H9 (cell line): Measurements from ENCODE around the gene PKIB. TPM values are rescaled to one million over a fixed set of nuclear protein-coding genes. Genes with fewer than 3 reads are reported as not detected.
"Not testable (repeated sequence)": the region's sequence is repeated elsewhere in the genome, so short reads cannot be mapped to it uniquely, and the experiment has no call there.

Experiments used
- DNase-seq: peaks from one replicate; pipeline ENCODE4 v3.0.0-alpha.2; 2017
- H2AFZ ChIP-seq: one replicate; pipeline ENCODE4 v1.6.1; 2013; ENCODE audit warnings: mild to moderate bottlenecking, low read length, control low read depth, moderate library complexity
- H2AK5ac ChIP-seq: 2 replicates; pipeline ENCODE4 v1.6.1; 2013; ENCODE audit warnings: low read length, control low read depth, mixed read lengths; ENCODE audit not compliant: insufficient read length
- H2BK120ac ChIP-seq: one replicate; pipeline ENCODE4 v1.6.1; 2013; ENCODE audit warnings: low read depth, mild to moderate bottlenecking, low read length, control low read depth, inconsistent platforms; ENCODE audit not compliant: poor library complexity, severe bottlenecking
- H2BK12ac ChIP-seq: 2 replicates; pipeline ENCODE4 v1.6.1; 2013; ENCODE audit warnings: low read length, control low read depth, mixed read lengths, low read depth; ENCODE audit not compliant: insufficient read length
- H2BK15ac ChIP-seq: 2 replicates; pipeline ENCODE4 v1.6.1; 2013; ENCODE audit warnings: low read depth, low read length, control low read depth
- H2BK20ac ChIP-seq: one replicate; pipeline ENCODE4 v1.6.1; 2013; ENCODE audit warnings: low read depth, mild to moderate bottlenecking, low read length, control low read depth, inconsistent platforms; ENCODE audit not compliant: poor library complexity, severe bottlenecking
- H2BK5ac ChIP-seq: 2 replicates; pipeline ENCODE4 v1.6.1; 2013; ENCODE audit warnings: low read length, control low read depth, mixed read lengths; ENCODE audit not compliant: insufficient read length
- H3K14ac ChIP-seq: 2 replicates; pipeline ENCODE4 v1.6.1; 2013; ENCODE audit warnings: low read length, control low read depth; ENCODE audit not compliant: insufficient read depth
- H3K18ac ChIP-seq: 2 replicates; pipeline ENCODE4 v1.6.1; 2013; ENCODE audit warnings: low read depth, mild to moderate bottlenecking, mixed read lengths, low read length, control low read depth; ENCODE audit not compliant: insufficient read length
- H3K23ac ChIP-seq: 2 replicates; pipeline ENCODE4 v1.6.1; 2013; ENCODE audit warnings: low read length, control low read depth, mixed read lengths, low read depth; ENCODE audit not compliant: insufficient read length
- H3K23me2 ChIP-seq: 2 replicates; pipeline ENCODE4 v1.6.1; 2013; ENCODE audit warnings: low read depth, mild to moderate bottlenecking, mixed read lengths, low read length, control low read depth; ENCODE audit not compliant: insufficient read length, poor library complexity, severe bottlenecking
- H3K27ac ChIP-seq: 2 replicates; pipeline ENCODE4 v1.5.1; 2013; ENCODE audit warnings: low read length, control low read depth, mixed read lengths, low read depth; ENCODE audit not compliant: insufficient read length
- H3K27me3 ChIP-seq: 2 replicates; pipeline ENCODE4 v1.6.1; 2013; ENCODE audit warnings: low read length, control low read depth, inconsistent platforms; ENCODE audit not compliant: insufficient read depth
- H3K4ac ChIP-seq: 2 replicates; pipeline ENCODE4 v1.6.1; 2013; ENCODE audit warnings: low read depth, mild to moderate bottlenecking, control low read depth, inconsistent platforms, low read length, moderate library complexity
- H3K4me1 ChIP-seq: 2 replicates; pipeline ENCODE4 v1.6.1; 2013; ENCODE audit warnings: low read length, control low read depth, inconsistent platforms; ENCODE audit not compliant: insufficient read depth
- H3K4me2 ChIP-seq: 2 replicates; pipeline ENCODE4 v1.6.1; 2013; ENCODE audit warnings: low read length, control low read depth, mixed read lengths; ENCODE audit not compliant: insufficient read length, insufficient read depth
- H3K56ac ChIP-seq: 2 replicates; pipeline ENCODE4 v1.6.1; 2013; ENCODE audit warnings: low read depth, mild to moderate bottlenecking, mixed read lengths, low read length, control low read depth; ENCODE audit not compliant: insufficient read length
- H3K79me1 ChIP-seq: 2 replicates; pipeline ENCODE4 v1.6.1; 2013; ENCODE audit warnings: low read depth, mild to moderate bottlenecking, moderate library complexity, low read length, control low read depth, inconsistent platforms; ENCODE audit not compliant: insufficient read depth, poor library complexity, severe bottlenecking
- H3K79me2 ChIP-seq: 2 replicates; pipeline ENCODE4 v1.6.1; 2013; ENCODE audit warnings: low read length, control low read depth, inconsistent platforms; ENCODE audit not compliant: insufficient read depth
- H3K9ac ChIP-seq: 2 replicates; pipeline ENCODE4 v1.6.1; 2013; ENCODE audit warnings: low read length, control low read depth, mixed read lengths; ENCODE audit not compliant: insufficient read length; ENCODE audit errors: extremely low read depth
- H3K9me3 ChIP-seq: one replicate; pipeline ENCODE4 v1.6.1; 2013; ENCODE audit warnings: low read depth, low read length, inconsistent platforms; ENCODE audit not compliant: control insufficient read depth
- H3T11ph ChIP-seq: one replicate; pipeline ENCODE4 v1.6.1; 2013; ENCODE audit warnings: mild to moderate bottlenecking, low read length, control low read depth, inconsistent platforms
- H4K20me1 ChIP-seq: one replicate; pipeline ENCODE4 v1.6.1; 2013; ENCODE audit not compliant: control insufficient read depth, insufficient read length, insufficient read depth
- H4K5ac ChIP-seq: 2 replicates; pipeline ENCODE4 v1.6.1; 2013; ENCODE audit warnings: low read depth, mild to moderate bottlenecking, mixed read lengths, low read length, control low read depth; ENCODE audit not compliant: insufficient read length
- H4K8ac ChIP-seq: replicated peaks from 2 replicates; pipeline ENCODE4 v1.6.1; 2013; ENCODE audit warnings: low read length, control low read depth, mixed read lengths, low read depth; ENCODE audit not compliant: insufficient read length
- H4K91ac ChIP-seq: 2 replicates; pipeline ENCODE4 v1.6.1; 2013; ENCODE audit warnings: low read depth, mild to moderate bottlenecking, moderate library complexity, mixed read lengths, low read length, control low read depth; ENCODE audit not compliant: insufficient read length
- H3K27ac Mint-ChIP-seq, 3 experiments: 2 replicates in 2 of 3; 3 replicates in 1 of 3; pipeline ENCODE4 v1.8.0; 2020 to 2021; ENCODE audit warnings: mixed read lengths in 3 of 3, mild to moderate bottlenecking in 1 of 3, moderate library complexity in 1 of 3
- H3K27me3 Mint-ChIP-seq: 2 replicates; pipeline ENCODE4 v1.8.0; 2021; ENCODE audit warnings: low read depth, mild to moderate bottlenecking, moderate library complexity, mixed read lengths
- H3K36me3 Mint-ChIP-seq, 3 experiments: 2 replicates in 2 of 3; 3 replicates in 1 of 3; pipeline ENCODE4 v1.8.0; 2020 to 2021; ENCODE audit warnings: low read depth in 3 of 3, mixed read lengths in 3 of 3; ENCODE audit not compliant: insufficient read depth in 1 of 3
- H3K4me1 Mint-ChIP-seq, 2 experiments: 2 replicates each; pipeline ENCODE4 v1.8.0; 2020; ENCODE audit warnings: mixed read lengths in 2 of 2
- H3K4me3 Mint-ChIP-seq, 2 experiments: 2 replicates in 1 of 2; 3 replicates in 1 of 2; pipeline ENCODE4 v1.8.0; 2020 to 2021; ENCODE audit warnings: mild to moderate bottlenecking in 2 of 2, mixed read lengths in 2 of 2, moderate library complexity in 1 of 2
- H3K9me3 Mint-ChIP-seq, 2 experiments: 2 replicates in 1 of 2; 3 replicates in 1 of 2; pipeline ENCODE4 v1.8.0; 2020; ENCODE audit warnings: mild to moderate bottlenecking in 2 of 2, mixed read lengths in 2 of 2, moderate library complexity in 1 of 2
- CTCF ChIP-seq: fragments of 200-600 bp; sonication (generic); conservative IDR thresholded peaks from 3 replicates; pipeline ENCODE4 v1.8.0; 2021; ENCODE audit warnings: antibody characterized with exemption, mild to moderate bottlenecking
- WGBS: extraction: QIAGEN DNeasy Blood & Tissue Kit; methylation state at CpG from one replicate; pipeline ENCODE4 v1.1.7; 2013; ENCODE audit warnings: missing lambda C conversion rate, low lambda C conversion rate, mixed read lengths; ENCODE audit not compliant: insufficient read length; ENCODE audit errors: extremely low coverage; 5-methylcytosine and 5-hydroxymethylcytosine counted together
- total RNA-seq: library from RNA; stranded (reverse); gene quantifications from 2 replicates; pipeline ENCODE4 v1.2.1, GENCODE V29; 2021

PKIB gene
- total RNA-seq, 1 experiment from 2014 or later: 46.5 TPM

- H3K4me3 Mint-ChIP-seq: no peak overlapping the region
- H3K4me1 ChIP-seq: no peaks in the 10 kb centered on the region
- H3K4ac ChIP-seq: no peak overlapping the region
- H3K56ac ChIP-seq: no peak overlapping the region
- no peak overlapping the region for H3K4me2 ChIP-seq
- no peaks in the 10 kb centered on the region for H3K27me3 ChIP-seq
- no peak overlapping the region for H2AK5ac ChIP-seq
- H3K18ac ChIP-seq: no peak overlapping the region
- H2BK120ac ChIP-seq: no peak overlapping the region
- no peak overlapping the region for H2BK12ac ChIP-seq
- no peaks in the 10 kb centered on the region for H3K4me1 Mint-ChIP-seq
- no peaks in the 10 kb centered on the region for H3K27me3 Mint-ChIP-seq
- no peaks in the 10 kb centered on the region for H4K20me1 ChIP-seq
- H3K27ac ChIP-seq: no peak overlapping the region
- no peak overlapping the region for H3K9ac ChIP-seq
- no peaks in the 10 kb centered on the region for H3K79me2 ChIP-seq
- no peak overlapping the region for H3T11ph ChIP-seq
- no CpG with 5 or more reads among the region's 3 CpGs for WGBS
- no peak overlapping the region for H2BK15ac ChIP-seq
- no peak overlapping the region for H4K5ac ChIP-seq
- no peak for DNase-seq
- no peak overlapping the region for H2BK20ac ChIP-seq
- TF ChIP-seq CTCF: no peak
- peak overlapping the region in 1 of 3 experiments; percentile 44; a peak in 1 of 7 replicates for H3K27ac Mint-ChIP-seq
- no peaks in the 10 kb centered on the region for H3K36me3 Mint-ChIP-seq
- no peak overlapping the region for H3K23ac ChIP-seq
- H3K9me3 ChIP-seq: no peaks in the 10 kb centered on the region
- H3K14ac ChIP-seq: no peak overlapping the region
- no peaks in the 10 kb centered on the region for H3K9me3 Mint-ChIP-seq
- no peak overlapping the region for H4K91ac ChIP-seq
- H4K8ac ChIP-seq: no peak overlapping the region
- H3K79me1 ChIP-seq: no peaks in the 10 kb centered on the region
- no peaks in the 10 kb centered on the region for H3K23me2 ChIP-seq
- H2BK5ac ChIP-seq: no peak overlapping the region
- no peak overlapping the region for H2AFZ ChIP-seq
Measured at GRCh38 chr6:122641819-122642218, 31.6 kb downstream of the PKIB start.

GRCh38 chr6:122642604-122643003 lies 32.4 kb downstream of the PKIB start:
- not testable (repeated sequence) for H2BK5ac ChIP-seq, H2BK120ac ChIP-seq
- no CpG with 5 or more reads among the region's 1 CpG for WGBS

More at GRCh38 chr6:122642604-122643003, 32.4 kb downstream of the PKIB start:
- not testable (repeated sequence) for H4K20me1 ChIP-seq, H3K4ac ChIP-seq, H3K36me3 Mint-ChIP-seq, DNase-seq, H2BK12ac ChIP-seq, H3K18ac ChIP-seq, H4K8ac ChIP-seq, H3K9ac ChIP-seq, H3K27ac Mint-ChIP-seq, H2BK15ac ChIP-seq, H3K4me3 Mint-ChIP-seq, H2BK20ac ChIP-seq, H4K5ac ChIP-seq, H3K9me3 Mint-ChIP-seq, H3K79me1 ChIP-seq, H3K23ac ChIP-seq, H3K4me2 ChIP-seq, H3K14ac ChIP-seq, H3K9me3 ChIP-seq, H3T11ph ChIP-seq, H2AFZ ChIP-seq, H3K27me3 Mint-ChIP-seq, H3K56ac ChIP-seq, H3K27ac ChIP-seq, H2AK5ac ChIP-seq, H3K27me3 ChIP-seq, H3K79me2 ChIP-seq, H3K23me2 ChIP-seq, H3K4me1 Mint-ChIP-seq, H3K4me1 ChIP-seq, H4K91ac ChIP-seq
